HepG2 (cell line): ENCODE data around the gene NFATC3. TPM values are rescaled to one million over a fixed set of nuclear protein-coding genes. Genes with fewer than 3 reads are reported as not detected.

ENCODE experiments used
- ARNT2 ChIP-seq: sonication (generic); formaldehyde crosslinking; IDR thresholded peaks from 2 replicates; pipeline ENCODE4 v1.8.0; 2022; ENCODE audit warnings: mild to moderate bottlenecking, low read depth, missing genetic modification reagents, moderate library complexity
- CREB3 ChIP-seq: sonication (generic); formaldehyde crosslinking; IDR thresholded peaks from 2 replicates; pipeline ENCODE4 v1.5.0; 2020; ENCODE audit warnings: missing genetic modification reagents
- DDIT3 ChIP-seq: sonication (generic); formaldehyde crosslinking; IDR thresholded peaks from 2 replicates; pipeline ENCODE4 v1.4.0; 2020; ENCODE audit warnings: mild to moderate bottlenecking, missing genetic modification reagents
- DPF2 ChIP-seq: sonication (generic); formaldehyde crosslinking; IDR thresholded peaks from 2 replicates; pipeline ENCODE4 v1.4.0; 2020; ENCODE audit warnings: mild to moderate bottlenecking, low read depth, missing genetic modification reagents, borderline replicate concordance
- HNRNPK ChIP-seq: fragments of 200-400 bp; formaldehyde crosslinking; IDR thresholded peaks from 2 replicates; pipeline ENCODE4 v1.6.1; 2018; ENCODE audit warnings: low read length, low read depth, moderate library complexity, mild to moderate bottlenecking; ENCODE audit not compliant: poor library complexity, severe bottlenecking
- MXD4 ChIP-seq: IDR thresholded peaks from 2 replicates; pipeline ENCODE4 v1.6.1; 2016; ENCODE audit warnings: mild to moderate bottlenecking, missing biosample characterization, missing genetic modification reagents
- SAFB2 ChIP-seq: sonication (generic); formaldehyde crosslinking; IDR thresholded peaks from 2 replicates; pipeline ENCODE4 v1.5.1; 2020; ENCODE audit warnings: missing genetic modification reagents, low read depth, mild to moderate bottlenecking, borderline replicate concordance
- SIN3B ChIP-seq: fragments of 150-350 bp; IDR thresholded peaks from 2 replicates; pipeline ENCODE4 v1.6.1; 2014; ENCODE audit warnings: low read length
- SMAD3 ChIP-seq: sonication (generic); formaldehyde crosslinking; IDR thresholded peaks from 2 replicates; pipeline ENCODE4 v1.4.0; 2020; ENCODE audit warnings: missing genetic modification reagents
- ZBTB26 ChIP-seq: IDR thresholded peaks from 2 replicates; pipeline ENCODE4 v1.6.1; 2016; ENCODE audit warnings: missing compliant biosample characterization, missing genetic modification reagents, borderline replicate concordance
- ZBTB34 ChIP-seq: sonication (generic); formaldehyde crosslinking; IDR thresholded peaks from 2 replicates; pipeline ENCODE4 v1.8.0; 2022; ENCODE audit warnings: mild to moderate bottlenecking, missing genetic modification reagents
- ZFP37 ChIP-seq: sonication (generic); formaldehyde crosslinking; IDR thresholded peaks from 2 replicates; pipeline ENCODE4 v1.4.0; 2020; ENCODE audit warnings: missing genetic modification reagents, borderline replicate concordance
- ZNF142 ChIP-seq: sonication (generic); formaldehyde crosslinking; IDR thresholded peaks from 2 replicates; pipeline ENCODE4 v1.4.0; 2020; ENCODE audit warnings: missing genetic modification reagents
- ZNF251 ChIP-seq: sonication (generic); formaldehyde crosslinking; IDR thresholded peaks from 2 replicates; pipeline ENCODE4 v1.9.0; 2021; ENCODE audit warnings: mild to moderate bottlenecking, missing genetic modification reagents
- ZNF607 ChIP-seq: sonication (generic); formaldehyde crosslinking; IDR thresholded peaks from 2 replicates; pipeline ENCODE4 v1.5.1; 2020; ENCODE audit warnings: missing genetic modification reagents, mild to moderate bottlenecking, borderline replicate concordance
- ZNF766 ChIP-seq: sonication (generic); formaldehyde crosslinking; IDR thresholded peaks from 2 replicates; pipeline ENCODE4 v1.5.0; 2020; ENCODE audit warnings: missing genetic modification reagents, borderline replicate concordance
- polyA plus RNA-seq, 8 experiments: library from polyadenylated mRNA; depleted of rRNA in 3 of 8; stranded (reverse) in 7 of 8; unstranded in 1 of 8; fragments of >200 nt; fragmentation: Illumina TruSeq in 4 of 8; extraction: Trizol in 4 of 8; gene quantifications; 2 replicates each; pipeline versions ENCODE4 v1.2.1 to v1.2.3, GENCODE V29; 2011 to 2016; ENCODE audit warnings: low read depth in 4 of 8, missing spikeins in 1 of 8, mixed read lengths in 1 of 8; ENCODE audit not compliant: insufficient read depth in 1 of 8
- total RNA-seq, 5 experiments: library from RNA; depleted of rRNA; stranded (reverse); fragments of >200 nt; fragmentation: Illumina TruSeq; extraction: Trizol; gene quantifications; 2 replicates each; pipeline ENCODE4 v1.2.3, GENCODE V29; 2016; ENCODE audit warnings: low read depth in 1 of 5

NFATC3 gene
- total and polyA plus RNA-seq, 2 of the 13 experiments (the other 11 are each of a cell fraction or from before 2014, with no cell fraction given) = 52.6 to 62.7 TPM

- TF ChIP-seq HNRNPK (no peak), DDIT3 (no peak), ZNF251 (CRISPR knock-in tag) (no peak), ZNF607 (CRISPR knock-in tag) (peak; percentile 56; the same call in 1 of the 2 replicates), DPF2 (CRISPR knock-in tag) (peak; percentile 75), ZBTB34 (CRISPR knock-in tag) (no peak), SAFB2 (CRISPR knock-in tag) (no peak), SIN3B (no peak), ZNF766 (CRISPR knock-in tag) (peak; percentile 63; the same call in 1 of the 2 replicates), SMAD3 (peak; percentile 85), ARNT2 (no peak; the same call in 1 of the 2 replicates), ZNF142 (CRISPR knock-in tag) (no peak; the same call in 1 of the 2 replicates), ZFP37 (CRISPR knock-in tag) (0 out of 2 replicates have a peak, but pooled peaks have one; percentile 78), MXD4 (CRISPR knock-in tag) (peak; percentile 92), CREB3 (CRISPR knock-in tag) (peak; percentile 92; the same call in 1 of the 2 replicates), ZBTB26 (peak; percentile 81)
These were observed 173.0 kb downstream of the NFATC3 start (continued) for GRCh38 chr16:68257906-68258800.
